ENCODE results near the gene CBLC. TPM values are rescaled to one million over a fixed set of nuclear protein-coding genes. Genes with fewer than 3 reads are reported as not detected.
"Not testable (repeated sequence)": the region's sequence is repeated elsewhere in the genome, so short reads cannot be mapped to it uniquely, and the experiment has no call there.

CBLC gene
- polyA plus RNA-seq, 1 donor: not detected

- DNase-seq (ENCODE audit: low read depth): no peak
Measured at GRCh38 chr19:44819246-44819832, 41.6 kb downstream of the CBLC start.

- DNase-seq (ENCODE audit: low read depth): no peak
Measured at GRCh38 chr19:44820648-44821609, 43.2 kb downstream of the CBLC start.

- DNase-seq (ENCODE audit: low read depth): no peak
Measured at GRCh38 chr19:44822177-44822576, 44.5 kb downstream of the CBLC start.

GRCh38 chr19:44822670-44823372 is 45.1 kb downstream of the CBLC start:
- DNase-seq (ENCODE audit: low read depth): no peak

GRCh38 chr19:44823373-44823698 is 45.6 kb downstream of the CBLC start:
- DNase-seq (ENCODE audit: low read depth): no peak

GRCh38 chr19:44824761-44825160 is 47.1 kb downstream of the CBLC start:
- no peak for DNase-seq (ENCODE audit: low read depth)

GRCh38 chr19:44832875-44833274 is 55.2 kb downstream of the CBLC start:
- DNase-seq (ENCODE audit: low read depth): not testable (repeated sequence)

GRCh38 chr19:44834399-44834798 is 56.7 kb downstream of the CBLC start:
- DNase-seq (ENCODE audit: low read depth): not testable (repeated sequence)

- DNase-seq (ENCODE audit: low read depth): no peak
Measured at GRCh38 chr19:44839276-44839675, 61.6 kb downstream of the CBLC start.

- DNase-seq (ENCODE audit: low read depth): no peak
Measured at GRCh38 chr19:44840811-44841210, 63.1 kb downstream of the CBLC start.

GRCh38 chr19:44841231-44841630 is 63.5 kb downstream of the CBLC start:
- no peak for DNase-seq (ENCODE audit: low read depth)

- DNase-seq (ENCODE audit: low read depth): no peak
Measured at GRCh38 chr19:44845286-44845611, 67.6 kb downstream of the CBLC start.

GRCh38 chr19:44845612-44846454 is 68.1 kb downstream of the CBLC start, which contains the start of gene NECTIN2:
Gene NECTIN2, plus strand, starts transcription at chr19:44846297. Its CDS starts 229 bp downstream, at chr19:44846526.
- DNase-seq (ENCODE audit: low read depth): peak; percentile 90

GRCh38 chr19:44846455-44847143 is 68.9 kb downstream of the CBLC start:
- no peak for DNase-seq (ENCODE audit: low read depth)

GRCh38 chr19:44847144-44848035 is 69.7 kb downstream of the CBLC start:
- DNase-seq (ENCODE audit: low read depth): no peak

- no peak for DNase-seq (ENCODE audit: low read depth)
Measured at GRCh38 chr19:44848036-44848811, 70.5 kb downstream of the CBLC start.

GRCh38 chr19:44848812-44849447 is 71.2 kb downstream of the CBLC start:
- no peak for DNase-seq (ENCODE audit: low read depth)
